GM21825 (cell line): ENCODE data around the gene NPTX2.

ENCODE experiments used
- ATAC-seq: cut with Tn5 transposase; IDR thresholded peaks from one replicate; pipeline ENCODE4 v1.9.1; 2021; ENCODE audit warnings: mild to moderate bottlenecking, moderate library complexity; ENCODE audit not compliant: unreplicated experiment

Gene NPTX2

GRCh38 chr7:98653601-98654310 is 36.7 kb downstream of the NPTX2 start:
- no peak for ATAC-seq

- no peak for ATAC-seq
These were observed 37.6 kb downstream of the NPTX2 start for GRCh38 chr7:98654524-98655272.

GRCh38 chr7:98655611-98656010 is 38.5 kb downstream of the NPTX2 start:
- ATAC-seq = no peak

DNA sequence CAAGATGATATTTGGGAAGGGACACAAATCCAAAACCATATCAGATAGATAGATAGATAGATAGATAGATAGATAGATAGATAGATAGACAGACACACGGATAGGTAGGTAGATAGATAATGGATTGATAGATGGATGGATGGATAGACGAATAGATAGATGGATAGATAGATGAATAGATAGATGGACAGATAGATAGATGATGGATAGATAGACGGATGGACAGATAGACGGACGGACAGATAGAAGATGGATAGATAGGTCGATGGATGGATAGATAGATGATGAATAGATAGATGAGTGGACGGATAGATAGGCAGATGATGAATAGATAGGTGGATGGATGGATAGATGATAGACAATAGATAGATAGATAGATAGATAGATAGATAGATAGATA is 39.8 kb downstream of the NPTX2 start:
- no peak for ATAC-seq

DNA sequence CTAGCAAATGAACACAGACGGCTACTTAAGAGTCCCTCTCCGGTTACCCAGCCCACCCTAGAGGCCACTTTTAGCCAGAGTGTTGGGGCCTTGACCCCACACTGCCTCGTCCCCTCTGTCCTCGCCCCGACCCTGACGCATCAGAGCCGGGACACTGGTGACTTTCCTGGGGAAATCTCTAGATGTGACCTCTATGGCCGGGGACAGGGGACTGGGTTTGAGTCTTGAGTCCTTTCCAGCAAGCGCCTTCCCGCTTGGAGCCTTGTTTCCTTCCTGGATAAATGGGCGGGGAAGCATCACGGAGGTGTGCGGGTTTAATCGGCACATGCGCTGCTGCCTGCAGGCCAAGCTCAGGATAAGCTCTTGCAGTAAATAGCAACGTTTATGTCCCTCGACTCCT is 40.7 kb downstream of the NPTX2 start:
- no peak for ATAC-seq

- ATAC-seq = no peak
These were observed 42.7 kb downstream of the NPTX2 start for GRCh38 chr7:98659756-98660155.

DNA sequence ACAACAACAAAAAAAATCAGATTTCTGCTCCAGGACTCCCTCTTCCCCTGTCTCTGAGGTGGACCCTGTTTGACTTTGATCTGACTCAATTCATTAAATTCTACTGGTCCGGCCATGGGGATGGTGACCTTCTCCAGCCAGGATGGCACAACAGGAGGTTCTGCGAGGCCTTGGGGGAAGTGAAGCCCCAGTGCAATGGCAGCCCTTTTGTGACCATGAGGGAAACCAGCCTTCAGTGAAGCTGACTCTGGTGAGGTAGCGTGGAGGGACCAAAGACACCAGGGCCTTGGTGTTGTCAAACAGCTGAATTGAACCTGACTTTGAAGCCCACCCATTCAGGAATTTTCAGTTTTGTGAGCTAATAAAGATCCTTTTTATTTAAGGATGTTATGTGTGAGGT is 44.5 kb downstream of the NPTX2 start:
- ATAC-seq = no peak

- no peak for ATAC-seq
These were observed 45.2 kb downstream of the NPTX2 start for GRCh38 chr7:98662289-98662688.

DNA sequence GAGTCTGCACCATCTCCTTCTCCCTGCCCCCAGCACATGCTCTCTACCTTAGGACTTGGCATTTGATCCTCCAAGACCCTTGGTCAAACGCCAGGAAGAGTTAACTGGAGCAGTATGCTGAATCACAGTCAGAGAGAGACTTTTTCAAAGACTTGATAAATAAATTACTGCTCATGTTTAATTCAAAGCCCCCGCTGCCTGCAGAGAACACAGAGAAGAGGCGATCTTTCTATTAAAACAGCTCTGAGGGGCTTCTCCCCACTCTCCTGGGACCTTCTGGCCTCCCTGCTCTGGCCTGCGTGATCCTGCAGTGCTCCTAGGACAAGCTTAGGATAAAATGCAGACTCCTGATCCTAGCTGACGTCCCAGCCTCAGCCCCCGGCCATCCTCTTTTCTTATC is 47.8 kb downstream of the NPTX2 start:
- no peak for ATAC-seq

DNA sequence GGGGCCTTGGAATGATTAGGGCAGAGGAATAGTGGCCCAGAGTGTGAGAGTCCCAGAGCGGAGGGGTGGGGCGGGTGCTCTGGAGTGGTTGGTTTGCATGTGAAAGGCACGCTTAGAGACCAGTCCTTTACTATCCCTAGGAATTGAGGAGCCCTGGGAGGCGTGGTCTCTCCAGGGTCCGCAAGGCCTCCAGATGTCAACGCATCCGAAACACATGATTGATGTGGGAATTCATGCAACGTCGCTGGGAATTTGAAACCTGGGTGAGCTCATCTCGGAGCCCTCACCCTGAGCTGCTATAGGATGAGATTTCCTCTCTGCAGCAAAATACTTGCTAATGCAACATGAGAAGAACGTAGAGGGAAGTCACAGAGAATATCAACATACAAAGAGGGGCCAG is 51.2 kb downstream of the NPTX2 start:
- ATAC-seq = no peak

DNA sequence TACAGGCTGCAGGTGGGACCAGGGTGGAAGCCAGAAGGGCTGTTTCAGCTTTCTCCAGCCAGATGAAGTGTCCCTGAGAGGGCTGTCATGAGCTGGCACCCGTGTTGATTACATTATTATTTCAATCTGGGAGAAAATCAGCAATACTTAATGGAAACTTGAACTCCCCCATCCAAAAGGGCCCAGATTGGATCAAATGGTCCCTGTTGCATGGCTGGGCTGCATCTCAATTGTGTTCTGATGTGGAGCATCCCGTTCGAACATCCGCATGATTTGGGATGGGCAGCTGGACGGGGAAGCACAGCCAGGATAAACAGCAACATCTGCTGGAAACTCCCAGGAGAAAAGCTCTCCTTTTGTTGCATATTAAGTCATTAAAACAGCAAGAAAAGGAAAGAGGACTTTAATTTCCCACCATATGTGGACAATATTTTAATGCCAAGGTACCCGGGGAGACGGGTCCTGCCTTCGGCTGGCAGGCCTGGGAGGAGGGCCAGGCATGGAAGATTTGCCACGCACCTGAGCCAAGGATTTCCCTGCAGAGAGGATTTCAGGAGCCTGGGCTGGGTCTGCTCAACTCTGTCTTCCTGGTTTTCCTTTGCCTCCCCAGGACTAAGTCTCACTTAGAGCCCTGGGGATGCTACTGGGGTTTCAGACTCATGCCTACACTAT is 52.4 kb downstream of the NPTX2 start:
- no peak for ATAC-seq

- ATAC-seq = no peak
These were observed 53.1 kb downstream of the NPTX2 start for GRCh38 chr7:98670186-98670585.

DNA sequence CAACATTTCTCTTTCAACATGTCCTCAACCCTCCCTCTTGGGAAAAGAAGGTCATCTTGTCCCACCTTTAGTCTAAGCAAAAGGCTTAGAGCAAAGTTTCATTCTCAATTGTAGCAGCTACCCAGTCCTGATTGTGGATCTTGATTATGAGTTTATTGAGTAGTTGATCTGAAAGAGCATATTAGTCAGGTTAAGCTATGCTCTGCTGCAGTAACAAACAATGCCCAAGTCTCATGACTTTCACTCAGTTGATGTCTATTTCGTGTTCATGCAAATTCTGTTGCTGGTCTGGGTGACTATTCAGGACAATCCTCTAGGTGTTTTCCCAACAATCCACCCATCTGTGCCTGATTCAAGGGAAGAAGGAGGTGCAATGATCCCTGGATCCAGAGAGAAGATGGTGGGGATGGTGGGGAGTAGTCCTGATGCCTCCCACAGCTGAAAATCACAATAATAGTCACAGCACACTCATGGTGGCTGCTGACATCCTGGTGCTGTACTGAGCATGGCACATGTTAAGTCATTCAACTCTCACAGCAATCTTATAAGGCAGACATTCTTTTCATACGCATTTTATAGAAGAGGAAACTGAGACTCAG is 54.7 kb downstream of the NPTX2 start:
- no peak for ATAC-seq

DNA sequence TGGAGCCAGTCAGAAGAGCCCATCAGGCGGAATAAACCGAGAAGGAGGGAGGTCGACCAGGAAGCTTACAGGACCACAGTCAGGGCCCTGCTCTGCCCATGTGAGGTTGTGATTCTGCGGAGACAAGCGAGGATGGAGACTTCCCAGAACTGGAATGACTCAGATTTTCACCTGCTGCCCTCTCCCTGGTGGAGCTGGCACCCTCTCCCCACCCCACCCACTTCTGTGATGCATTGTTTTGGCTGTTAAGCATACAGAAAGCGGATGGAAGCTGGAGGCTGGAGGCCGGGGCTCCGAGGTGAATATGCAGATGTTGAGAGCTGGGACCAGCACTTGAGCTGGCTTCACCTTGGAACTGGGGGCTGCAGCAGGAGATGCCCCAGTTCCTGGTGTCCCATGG is 57.4 kb downstream of the NPTX2 start:
- ATAC-seq = no peak

- no peak for ATAC-seq
These were observed 57.8 kb downstream of the NPTX2 start for GRCh38 chr7:98674881-98675280.

DNA sequence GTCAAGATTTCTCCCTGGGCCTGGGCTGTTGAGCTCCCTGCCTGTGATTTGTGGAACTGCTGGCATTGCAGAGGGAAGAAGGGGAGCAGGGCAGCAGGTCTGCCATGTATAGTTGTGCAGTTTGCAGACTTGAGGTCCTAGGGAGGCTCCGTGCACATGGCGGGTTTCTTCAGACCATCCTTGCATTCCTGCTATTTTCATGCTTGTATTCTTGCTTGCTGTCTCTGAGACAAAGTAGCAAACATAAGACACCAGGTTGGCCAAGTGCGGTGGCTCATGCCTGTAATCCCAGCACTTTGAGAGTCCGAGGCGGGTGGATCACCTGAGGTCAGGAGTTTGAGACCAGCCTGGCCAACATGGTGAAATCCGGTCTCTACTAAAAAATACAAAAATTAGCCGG is 61.1 kb downstream of the NPTX2 start:
- ATAC-seq = no peak
